Stimulated activated CD4-positive, alpha-beta T cell treated with anti-CD3 and anti-CD28 coated beads, Interleukin-1b, Interleukin-23, amount 100 ng/mL, for 4 hours (primary cell): ENCODE data around the gene ABL2.

Source experiments
- DNase-seq, 2 donors: peaks; one replicate each; pipeline ENCODE4 v3.0.0-alpha.2; 2020; ENCODE audit warnings: low read depth in 2 of 2

Gene ABL2

GRCh38 chr1:179092896-179093461 lies 136.5 kb downstream of the ABL2 start:
- DNase-seq: no peak

DNA sequence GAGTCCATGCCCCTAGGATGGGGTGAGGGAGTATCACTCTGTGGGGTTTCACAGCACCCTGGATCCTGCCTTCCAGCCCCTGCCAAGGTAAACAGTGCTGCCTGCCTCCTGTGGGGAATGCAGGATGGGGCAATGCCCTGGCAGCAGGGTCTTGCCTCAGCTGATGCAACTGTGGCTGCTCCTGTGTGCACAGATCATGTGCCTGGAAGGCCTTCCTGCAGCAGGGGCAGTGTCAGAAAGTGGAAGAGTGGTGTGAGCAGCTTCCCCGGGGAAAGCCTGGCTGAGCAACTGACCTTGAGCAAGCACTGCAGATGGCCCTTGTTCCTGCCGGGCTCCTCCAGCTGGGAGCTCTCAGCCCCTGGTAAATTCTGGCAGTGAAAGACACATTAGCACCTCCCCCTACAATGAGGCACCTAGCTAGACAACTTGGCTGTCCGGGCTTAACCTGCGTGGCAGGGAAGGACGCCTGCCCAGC lies 137.7 kb downstream of the ABL2 start:
- DNase-seq: no peak

DNA sequence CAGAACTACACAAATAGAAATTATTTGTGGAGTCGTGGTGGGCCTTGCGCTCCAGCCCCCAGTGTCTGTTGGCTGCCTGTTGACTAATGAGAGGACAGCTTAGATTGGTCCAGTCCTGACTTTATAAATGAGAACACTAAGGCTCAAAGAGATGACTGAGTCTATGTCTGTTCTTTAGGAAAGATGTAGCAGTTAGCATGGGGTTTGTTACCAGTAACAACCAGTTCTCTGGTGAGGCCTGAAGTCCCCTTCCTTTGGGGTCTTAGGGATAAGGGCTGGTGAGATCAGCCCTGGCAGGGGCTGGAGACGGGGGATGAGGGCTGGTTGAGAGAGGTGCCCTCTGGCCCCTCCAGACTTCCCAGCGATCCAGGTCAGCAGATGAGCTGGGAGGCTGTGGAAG lies 138.6 kb downstream of the ABL2 start:
- no peak for DNase-seq

GRCh38 chr1:179090522-179090921 lies 139.0 kb downstream of the ABL2 start:
- DNase-seq: no peak

GRCh38 chr1:179089827-179090482 lies 139.5 kb downstream of the ABL2 start:
- no peak for DNase-seq

DNA sequence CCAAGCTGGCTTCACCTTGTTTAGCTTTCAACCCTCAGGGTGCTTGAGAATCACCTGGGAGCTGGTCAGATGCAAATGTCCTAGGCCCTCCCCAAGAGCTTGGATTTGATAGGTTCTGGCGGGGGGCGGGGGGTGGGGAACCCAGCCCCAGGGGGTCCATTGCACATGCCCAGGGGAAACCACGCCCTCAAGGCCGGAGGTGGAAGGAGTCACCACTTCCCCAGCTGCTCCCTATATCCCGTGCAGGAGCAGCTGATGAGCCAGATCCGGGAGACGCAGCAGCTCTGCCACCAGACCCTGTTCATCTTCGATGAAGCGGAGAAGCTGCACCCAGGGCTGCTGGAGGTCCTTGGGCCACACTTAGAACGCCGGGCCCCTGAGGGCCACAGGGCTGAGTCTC lies 141.8 kb downstream of the ABL2 start:
- no peak for DNase-seq

- no peak for DNase-seq
Measured at GRCh38 chr1:179083533-179083932, 145.9 kb downstream of the ABL2 start.

DNA sequence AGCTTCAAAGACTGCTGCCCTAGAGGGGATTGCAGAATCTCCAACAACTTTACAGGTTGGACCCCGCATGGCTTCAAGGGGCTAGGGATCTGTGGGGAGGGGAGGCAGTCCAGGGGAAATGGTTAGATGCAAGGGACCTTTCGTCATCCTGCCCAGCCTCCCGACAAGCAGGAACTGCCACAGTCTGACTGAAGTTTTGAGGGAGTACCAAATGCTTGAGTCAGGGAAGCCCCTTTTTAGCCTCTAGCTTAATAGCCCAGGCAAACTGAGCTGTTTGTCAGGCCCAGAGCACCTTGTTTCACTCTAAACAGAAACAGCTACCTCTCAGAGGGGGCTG lies 146.5 kb downstream of the ABL2 start:
- no peak for DNase-seq

- DNase-seq: peak; percentile 8 to 15
Measured at GRCh38 chr1:179082333-179082998, 147.0 kb downstream of the ABL2 start.

- DNase-seq: peak; percentile 47 to 69
Measured at GRCh38 chr1:179081687-179082332, 147.7 kb downstream of the ABL2 start, which contains the start of gene TOR3A. Gene TOR3A, plus strand, starts transcription at chr1:179082070. Its CDS starts 59 bp downstream, at chr1:179082129.

DNA sequence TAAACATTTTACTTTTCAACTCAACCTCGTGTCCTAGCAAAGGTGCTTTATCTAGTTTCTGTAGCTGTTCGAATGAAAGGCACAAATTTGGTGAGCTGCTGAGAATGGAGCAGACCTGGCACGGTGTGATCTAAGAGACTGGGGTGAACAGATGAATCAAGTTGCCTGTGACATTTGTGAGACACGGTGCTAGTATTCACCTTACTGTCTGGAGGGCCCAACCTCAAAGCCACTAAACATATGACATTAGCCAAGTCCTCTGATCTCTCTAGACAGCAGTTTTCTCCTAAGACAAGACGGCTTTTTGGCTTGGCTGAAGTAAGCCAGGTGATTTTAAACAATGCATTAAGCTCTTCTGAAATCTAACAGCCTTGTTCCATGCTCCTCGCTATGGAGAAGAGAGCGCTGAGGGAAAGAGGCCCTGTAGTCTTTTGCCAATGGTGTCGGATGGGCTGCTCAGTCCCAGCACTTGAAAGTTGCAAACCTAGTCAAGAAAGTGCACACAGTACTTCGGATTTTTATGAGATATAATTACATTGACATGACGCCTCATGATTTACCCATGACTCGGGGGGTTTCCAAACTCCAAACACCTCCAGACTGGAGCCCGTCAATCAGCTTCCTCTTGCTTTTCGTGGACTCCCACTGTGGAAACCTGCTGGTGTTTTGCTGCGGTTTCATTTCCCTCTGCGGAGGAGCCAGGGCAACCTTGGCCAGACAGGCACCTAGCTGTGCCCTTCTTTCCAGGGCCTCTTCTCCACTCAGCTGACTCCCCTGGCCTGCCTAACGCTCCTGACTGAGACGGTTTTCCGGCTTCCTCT lies 148.4 kb downstream of the ABL2 start:
- DNase-seq: peak; percentile 8 to 11

DNA sequence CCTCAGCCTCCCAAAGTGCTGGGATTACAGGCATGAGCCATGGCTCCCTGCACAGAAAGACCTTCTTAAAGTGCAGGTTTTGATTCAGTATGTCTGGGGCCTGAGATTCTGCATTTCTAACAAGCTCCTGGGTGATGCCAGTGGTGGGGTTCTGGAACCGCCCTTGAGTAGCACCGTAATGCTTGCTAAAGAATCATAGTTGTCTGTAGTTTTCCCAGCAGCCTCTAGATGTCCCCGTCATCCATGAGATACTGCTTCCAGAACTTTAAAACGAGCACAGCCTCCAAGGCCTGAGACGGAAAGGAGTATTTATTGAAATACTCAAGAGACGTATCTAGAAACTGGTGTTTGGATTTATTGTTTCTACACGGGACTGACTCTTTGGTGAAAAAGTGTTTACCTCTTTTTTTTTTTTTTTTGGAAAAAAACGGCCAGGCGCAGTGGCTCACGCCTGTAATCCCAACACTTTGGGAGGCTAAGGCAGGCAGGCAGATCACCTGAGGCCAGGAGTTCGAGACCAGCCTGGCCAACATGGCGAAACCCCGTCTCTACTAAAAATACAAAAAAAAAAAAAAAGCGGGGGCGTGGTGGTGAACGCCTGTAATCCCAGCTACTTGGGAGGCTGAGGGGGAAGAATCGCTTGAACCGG lies 150.2 kb downstream of the ABL2 start:
- DNase-seq: peak in 1 of 2 donors; percentile 47

- no peak for DNase-seq
Measured at GRCh38 chr1:179077396-179077795, 152.1 kb downstream of the ABL2 start.

DNA sequence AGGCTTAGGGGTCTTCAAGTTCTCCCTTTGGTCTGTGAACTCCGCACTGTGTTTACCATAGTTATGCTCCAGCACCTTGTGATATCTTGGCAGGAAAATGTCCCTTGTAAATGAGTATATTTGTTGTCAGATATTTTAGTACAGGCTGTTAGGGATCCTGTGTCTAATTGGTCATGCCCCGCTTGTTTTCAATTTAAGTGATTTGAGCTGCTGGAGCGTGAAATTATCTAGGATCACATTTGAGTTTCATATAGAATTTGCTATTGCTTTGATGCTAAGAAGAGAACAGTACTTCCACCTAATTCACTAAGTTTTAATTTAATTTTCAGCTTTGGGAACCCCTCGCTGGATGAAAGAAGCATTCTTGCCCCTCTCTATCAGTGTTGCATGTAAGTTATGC lies 163.0 kb downstream of the ABL2 start:
- no peak for DNase-seq

GRCh38 chr1:179061360-179062282 lies 167.9 kb downstream of the ABL2 start:
- DNase-seq: no peak

GRCh38 chr1:179058487-179059483 lies 170.7 kb downstream of the ABL2 start:
- no peak for DNase-seq

DNA sequence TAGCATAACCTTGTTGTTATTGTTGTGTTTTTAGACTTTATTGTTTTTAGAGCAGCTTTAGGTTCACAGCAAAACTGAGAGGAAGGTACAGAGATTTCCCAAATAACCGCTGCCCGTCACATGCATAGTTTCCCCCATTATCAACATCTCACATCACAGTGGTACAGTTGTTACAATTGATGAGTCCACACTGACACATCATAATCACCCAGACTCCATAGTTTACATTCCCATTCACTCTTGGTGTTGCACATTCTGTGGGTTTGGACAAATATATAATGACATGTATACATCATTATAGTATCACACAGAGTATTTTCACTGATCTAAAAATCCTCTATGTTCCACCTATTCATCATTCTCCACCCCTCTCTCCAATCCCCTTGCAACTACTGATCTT lies 173.5 kb downstream of the ABL2 start:
- DNase-seq: no peak

GRCh38 chr1:179053486-179053885 lies 176.0 kb downstream of the ABL2 start:
- no peak for DNase-seq

DNA sequence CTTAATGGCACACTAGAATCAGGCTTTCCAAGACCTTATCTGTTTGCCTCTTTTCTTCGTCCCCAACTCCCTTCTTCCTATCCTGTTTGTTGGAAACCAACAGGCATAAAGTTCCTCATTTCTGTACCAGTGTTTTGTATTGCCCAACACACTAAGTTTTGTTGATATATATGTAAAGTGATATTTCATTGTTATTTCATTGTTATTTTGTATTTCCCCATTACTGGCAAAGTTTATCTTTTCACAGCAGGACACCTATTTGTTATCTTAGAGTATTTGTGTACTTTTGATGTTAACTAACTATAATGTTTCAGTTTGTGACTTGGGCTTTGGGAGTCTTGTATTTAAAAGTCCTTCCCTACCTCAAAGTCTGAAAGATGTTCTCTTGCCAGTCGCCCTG lies 176.7 kb downstream of the ABL2 start:
- DNase-seq: no peak
